ENCODE data around the gene ADAT3. TPM values are rescaled to one million over a fixed set of nuclear protein-coding genes. Genes with fewer than 3 reads are reported as not detected.

ADAT3 gene
- total RNA-seq, 2 experiments from 2014 or later = 10.6 to 13.3 TPM

DNA sequence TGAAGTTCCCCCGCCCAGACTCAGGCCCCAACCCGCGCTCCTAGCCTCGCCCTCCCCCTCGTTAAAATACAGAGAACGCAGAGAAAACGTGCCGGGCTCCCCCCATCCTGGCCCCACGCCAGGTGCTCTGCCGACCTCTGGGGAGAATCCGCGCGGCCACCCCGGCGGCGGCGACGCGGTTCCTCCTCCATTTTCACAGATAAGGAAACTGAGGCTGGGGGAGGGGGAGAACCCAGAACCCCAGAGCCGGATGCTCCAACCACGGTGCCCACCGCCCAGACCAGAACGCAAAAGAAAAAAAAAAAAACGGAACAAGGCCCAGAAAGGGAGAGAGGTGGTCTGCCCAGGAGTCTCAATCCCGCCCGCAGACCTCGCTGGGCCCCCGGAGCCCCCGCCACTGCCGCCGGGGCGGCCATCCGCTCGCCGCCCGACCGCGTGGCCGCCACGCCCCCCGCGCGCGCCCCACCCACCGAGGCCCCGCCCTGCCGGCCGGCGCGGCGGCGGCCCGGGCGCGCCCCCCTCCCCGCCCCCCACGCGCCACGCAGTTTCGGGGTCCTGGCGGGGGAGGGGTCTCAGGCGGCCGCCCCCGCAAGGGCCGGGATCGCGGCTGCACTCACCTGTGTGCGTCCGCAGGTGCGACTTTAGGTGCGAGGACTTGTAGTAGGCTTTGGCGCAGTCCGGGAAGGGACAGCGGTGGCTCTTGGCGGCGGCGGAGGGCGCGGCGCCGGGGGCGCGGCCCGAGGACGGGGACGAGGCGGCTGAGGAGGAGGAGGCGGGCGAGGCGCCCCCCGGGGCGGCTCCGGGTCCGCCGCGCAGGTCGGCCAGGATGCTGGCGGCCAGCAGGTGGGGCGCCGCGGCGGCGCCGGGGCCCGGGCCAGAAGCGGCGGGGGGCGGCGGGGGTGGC is 42.5 kb upstream of the ADAT3 start:
- H3K4me1 Mint-ChIP-seq = peaks cover 54% of the 10 kb centered on the region
- peak; percentile 46 for DNase-seq

DNA sequence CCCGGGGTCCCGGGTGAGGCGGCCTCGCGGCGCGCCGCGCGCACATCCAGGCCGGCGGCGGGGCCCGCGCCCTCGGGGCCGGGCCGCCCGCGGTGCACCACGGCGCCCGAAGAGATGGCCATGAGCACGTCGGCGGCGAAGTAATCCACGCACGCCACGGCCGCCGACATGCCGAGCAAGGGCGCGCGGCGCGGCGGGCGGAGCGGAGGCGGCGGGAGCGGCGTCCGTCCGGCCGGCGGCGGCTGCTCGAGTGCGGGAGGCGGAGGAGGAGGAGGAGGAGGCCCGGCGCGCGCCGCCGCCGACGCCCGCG is 41.9 kb upstream of the ADAT3 start, which contains the start of gene KLF16:
Gene KLF16, minus strand, starts transcription at position 252 of the 310 bp plus-strand sequence. Its CDS starts 82 bp downstream, at position 170.
- Mint-ChIP-seq H3K27ac (peak within 1 kb of the TSS; percentile 95), H3K4me1 (peaks cover 55% of the 10 kb centered on the region), H3K36me3 (ENCODE audit: low read depth) (peaks cover 5% of the 10 kb centered on the region), H3K9me3 (no peaks in the 10 kb centered on the region), H3K27me3 (no peaks in the 10 kb centered on the region), H3K4me3 (peak within 1 kb of the TSS; percentile 94)
- POLR2A ChIA-PET = no interaction called here
- CTCF ChIA-PET = no interaction called here
- no peak for DNase-seq

More for the DNA sequence above, 42.5 kb upstream of the ADAT3 start:
- CTCF ChIA-PET = no interaction called here
- peak overlapping the region; percentile 95 for H3K27ac Mint-ChIP-seq
- POLR2A ChIA-PET = no interaction called here
- H3K4me3 Mint-ChIP-seq = peak overlapping the region; percentile 94
- H3K27me3 Mint-ChIP-seq = no peaks in the 10 kb centered on the region
- H3K9me3 Mint-ChIP-seq = no peaks in the 10 kb centered on the region
- H3K36me3 Mint-ChIP-seq (ENCODE audit: low read depth) = no peaks in the 10 kb centered on the region

DNA sequence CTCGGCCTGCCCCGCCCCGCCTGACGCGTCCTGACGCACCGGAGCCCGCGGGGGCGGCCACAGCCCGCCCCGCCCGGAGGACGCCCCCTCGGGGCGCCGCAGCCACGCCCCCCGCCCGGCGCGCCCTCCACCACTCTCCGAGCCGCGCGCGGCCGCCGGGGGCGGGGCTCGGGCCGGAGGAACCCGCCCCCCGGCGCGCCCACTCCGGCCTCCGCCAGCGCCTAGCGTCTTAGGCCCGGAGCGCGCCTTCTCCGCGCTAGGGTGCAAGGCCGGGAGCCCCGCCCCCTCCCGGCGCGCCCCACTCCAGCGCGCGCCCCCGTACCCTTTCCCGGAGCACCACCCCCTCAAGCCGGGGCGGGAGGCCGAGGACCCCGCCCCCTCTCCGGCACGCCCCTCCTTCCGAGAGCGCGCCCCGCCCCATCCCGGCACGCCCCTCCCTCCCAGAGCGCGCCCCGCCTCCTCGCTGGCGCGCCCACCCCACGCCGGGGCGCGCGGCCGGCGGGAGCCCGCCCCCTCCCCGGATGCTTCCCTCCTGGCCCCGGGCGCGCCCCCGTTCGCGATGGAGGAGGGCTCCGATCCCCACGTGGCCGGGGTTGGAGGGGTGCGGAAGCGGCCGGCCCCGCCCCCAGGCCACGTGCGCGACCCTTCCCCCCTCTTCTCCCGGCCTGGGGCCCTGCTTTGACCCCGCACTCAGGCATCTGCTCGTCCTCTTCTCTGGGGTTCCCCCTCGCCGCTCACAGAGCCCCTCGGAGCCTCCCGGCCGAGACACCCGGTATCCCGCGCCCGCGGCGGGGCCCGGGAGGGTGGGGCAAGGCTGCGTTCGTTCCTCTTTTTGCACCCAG is 41.3 kb upstream of the ADAT3 start:
- peak overlapping the region; percentile 87 for H3K27ac Mint-ChIP-seq
- POLR2A ChIA-PET = interaction anchor here (0.5 kb wide), 1 partner anchor 657 kb away, joined by 3 read pairs; no protein-coding TSS in a partner anchor
- no peaks in the 10 kb centered on the region for H3K27me3 Mint-ChIP-seq
- H3K9me3 Mint-ChIP-seq = no peaks in the 10 kb centered on the region
- CTCF ChIA-PET = interaction anchor here (0.7 to 1.5 kb wide), 7 partner anchors 9 to 78 kb away, joined by 3 to 12 read pairs (median 5); no protein-coding TSS in a partner anchor
- DNase-seq = peak; percentile 94
- peak overlapping the region; percentile 77 for H3K4me3 Mint-ChIP-seq
- H3K36me3 Mint-ChIP-seq (ENCODE audit: low read depth) = peaks cover 7% of the 10 kb centered on the region
- H3K4me1 Mint-ChIP-seq = peaks cover 52% of the 10 kb centered on the region

DNA sequence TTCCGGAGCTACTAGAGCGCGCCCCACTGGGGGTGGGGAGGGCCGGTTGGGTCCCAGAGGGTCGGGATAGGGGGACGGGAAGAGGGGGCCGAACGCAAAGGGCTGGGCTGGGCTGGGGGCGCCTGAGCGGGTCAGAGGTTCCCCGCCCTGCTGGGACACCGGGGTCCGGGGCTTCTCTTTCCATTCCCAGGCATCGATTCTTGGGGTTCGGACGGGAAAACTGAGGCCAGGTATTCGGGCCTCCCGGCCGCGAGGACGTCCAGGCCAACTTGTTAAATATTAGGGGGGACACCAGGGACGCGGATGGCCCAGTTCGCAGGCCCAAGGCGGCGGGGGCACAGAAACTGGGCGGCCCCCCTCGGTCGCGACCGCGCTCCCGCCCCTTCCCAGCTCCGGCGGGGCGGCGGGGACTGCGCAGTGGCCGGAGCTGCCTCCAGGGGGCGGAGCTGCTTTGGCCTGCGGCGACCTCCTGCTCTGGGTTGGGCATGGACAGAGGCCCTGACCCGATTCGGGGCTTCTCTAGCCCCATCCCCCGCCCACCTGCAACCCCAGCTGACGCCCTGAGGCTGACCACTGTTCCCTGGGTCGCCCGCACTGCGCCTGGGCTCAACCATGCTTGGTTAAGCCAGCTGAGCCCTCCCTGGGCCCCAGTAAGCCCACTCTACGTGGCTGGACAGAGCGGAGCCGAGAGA is 40.6 kb upstream of the ADAT3 start:
- Mint-ChIP-seq H3K36me3 (ENCODE audit: low read depth) (peaks cover 10% of the 10 kb centered on the region), H3K4me1 (peaks cover 51% of the 10 kb centered on the region), H3K4me3 (peak overlapping the region; percentile 77), H3K9me3 (no peaks in the 10 kb centered on the region), H3K27ac (peak overlapping the region; percentile 87), H3K27me3 (no peaks in the 10 kb centered on the region)
- ChIA-PET CTCF (interaction anchor here (0.7 to 1.5 kb wide), 8 partner anchors 9 to 78 kb away, joined by 3 to 12 read pairs (median 4); no protein-coding TSS in a partner anchor), POLR2A (interaction anchor here (0.5 kb wide), 1 partner anchor 658 kb away, joined by 3 read pairs; no protein-coding TSS in a partner anchor)
- DNase-seq = peak; percentile 58

DNA sequence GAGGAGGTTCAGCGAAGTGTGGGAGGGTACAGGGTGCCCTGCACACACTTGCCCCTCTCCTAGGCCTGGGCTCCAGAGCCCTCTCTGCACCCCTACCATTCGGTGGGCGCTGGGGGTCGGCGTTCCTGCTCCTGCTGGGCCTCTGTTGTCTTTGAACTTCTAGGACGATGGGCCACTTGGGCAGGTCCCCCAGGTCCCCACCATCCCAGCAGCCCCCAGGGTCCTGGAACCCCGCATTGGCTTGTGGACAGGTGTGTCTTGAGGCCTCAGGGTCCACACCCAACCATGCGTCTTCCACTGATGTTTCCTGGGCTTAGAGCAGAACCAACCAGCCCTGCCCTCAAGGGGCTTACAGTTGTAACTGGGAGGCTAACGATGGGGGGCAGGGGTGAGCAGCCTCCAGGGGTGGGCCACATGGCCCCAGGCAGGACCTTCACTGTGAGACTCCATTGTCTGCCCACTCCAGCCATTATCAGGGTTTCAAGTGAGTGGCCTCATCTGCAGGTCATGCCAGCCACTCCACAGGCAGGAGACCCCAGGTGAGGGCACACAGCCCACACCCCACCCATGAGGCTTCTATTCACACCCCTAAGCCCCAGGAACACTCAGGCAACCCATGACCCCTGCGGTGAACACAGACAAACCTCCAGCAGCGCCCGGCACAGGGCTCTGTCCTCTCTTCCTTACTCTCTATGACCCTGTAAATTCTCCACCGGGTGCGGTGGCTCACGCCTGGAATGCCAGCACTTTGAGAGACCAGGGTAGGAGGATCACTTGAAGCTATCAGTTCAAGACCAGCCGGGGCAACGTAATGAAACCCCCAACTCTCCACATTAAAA is 39.8 kb upstream of the ADAT3 start:
- no peak for DNase-seq
- no peaks in the 10 kb centered on the region for H3K27me3 Mint-ChIP-seq
- peaks cover 11% of the 10 kb centered on the region for H3K36me3 Mint-ChIP-seq (ENCODE audit: low read depth)
- ChIA-PET CTCF (interaction anchor here (0.9 to 2.4 kb wide), 10 partner anchors 8 to 77 kb away, joined by 3 to 12 read pairs (median 4); no protein-coding TSS in a partner anchor), POLR2A (no interaction called here)
- peak overlapping the region; percentile 72 for H3K27ac Mint-ChIP-seq
- peaks cover 53% of the 10 kb centered on the region for H3K4me1 Mint-ChIP-seq
- peak overlapping the region; percentile 77 for H3K4me3 Mint-ChIP-seq
- no peaks in the 10 kb centered on the region for H3K9me3 Mint-ChIP-seq

GRCh38 chr19:1866693-1867348 is 38.4 kb upstream of the ADAT3 start:
- H3K27me3 Mint-ChIP-seq = no peaks in the 10 kb centered on the region
- no peak for DNase-seq
- no peaks in the 10 kb centered on the region for H3K9me3 Mint-ChIP-seq
- H3K27ac Mint-ChIP-seq = peak overlapping the region; percentile 19
- H3K4me3 Mint-ChIP-seq = no peak overlapping the region
- CTCF ChIA-PET = interaction anchor here (0.6 to 2.4 kb wide), 3 partner anchors 8 to 178 kb away, joined by 3 to 7 read pairs (median 3); no protein-coding TSS in a partner anchor
- H3K4me1 Mint-ChIP-seq = peaks cover 40% of the 10 kb centered on the region
- H3K36me3 Mint-ChIP-seq (ENCODE audit: low read depth) = peaks cover 16% of the 10 kb centered on the region
- POLR2A ChIA-PET = interaction anchor here (0.6 to 0.7 kb wide), 2 partner anchors 8 to 424 kb away, joined by 5 to 6 read pairs; no protein-coding TSS in a partner anchor

GRCh38 chr19:1867349-1867724 is 37.9 kb upstream of the ADAT3 start:
- ChIA-PET CTCF (interaction anchor here (2.4 kb wide), 1 partner anchor 9 kb away, joined by 7 read pairs; no protein-coding TSS in a partner anchor), POLR2A (no interaction called here)
- no peak overlapping the region for H3K4me3 Mint-ChIP-seq
- H3K27me3 Mint-ChIP-seq = no peaks in the 10 kb centered on the region
- peak overlapping the region; percentile 31 for H3K27ac Mint-ChIP-seq
- peaks cover 37% of the 10 kb centered on the region for H3K4me1 Mint-ChIP-seq
- no peaks in the 10 kb centered on the region for H3K9me3 Mint-ChIP-seq
- no peak for DNase-seq
- H3K36me3 Mint-ChIP-seq (ENCODE audit: low read depth) = peaks cover 16% of the 10 kb centered on the region

DNA sequence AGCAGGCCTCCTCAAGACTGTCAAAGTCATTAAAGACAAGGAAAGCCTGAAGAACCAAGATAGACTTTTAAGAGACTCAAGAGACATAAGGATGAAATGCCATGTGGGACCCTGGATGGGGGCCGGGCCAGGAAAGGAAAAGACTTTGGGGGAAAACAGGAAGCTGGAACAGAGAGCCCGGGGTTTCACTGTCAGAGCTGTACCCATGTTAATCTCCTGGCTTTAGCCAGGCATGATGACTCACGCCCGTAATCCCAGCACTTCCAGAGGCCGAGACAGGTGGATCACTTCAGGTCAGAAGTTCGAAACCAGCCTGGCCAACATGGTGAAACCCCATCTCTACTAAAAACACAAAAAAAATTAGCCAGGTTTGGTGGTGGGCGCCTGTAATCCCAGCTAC is 36.2 kb upstream of the ADAT3 start:
- ChIA-PET CTCF (interaction anchor here (0.7 to 1.2 kb wide), 2 partner anchors 20 to 26 kb away, joined by 3 read pairs; no protein-coding TSS in a partner anchor), POLR2A (no interaction called here)
- Mint-ChIP-seq H3K9me3 (no peaks in the 10 kb centered on the region), H3K27ac (no peak overlapping the region), H3K4me3 (no peak overlapping the region), H3K36me3 (ENCODE audit: low read depth) (peaks cover 18% of the 10 kb centered on the region), H3K4me1 (peaks cover 47% of the 10 kb centered on the region), H3K27me3 (no peaks in the 10 kb centered on the region)
- DNase-seq = no peak

GRCh38 chr19:1871140-1871597 is 34.0 kb upstream of the ADAT3 start:
- ChIA-PET POLR2A (no interaction called here), CTCF (no interaction called here)
- Mint-ChIP-seq H3K4me1 (peaks cover 51% of the 10 kb centered on the region), H3K27me3 (no peaks in the 10 kb centered on the region), H3K9me3 (no peaks in the 10 kb centered on the region), H3K36me3 (ENCODE audit: low read depth) (peaks cover 28% of the 10 kb centered on the region), H3K4me3 (no peak overlapping the region), H3K27ac (no peak overlapping the region)
- no peak for DNase-seq

DNA sequence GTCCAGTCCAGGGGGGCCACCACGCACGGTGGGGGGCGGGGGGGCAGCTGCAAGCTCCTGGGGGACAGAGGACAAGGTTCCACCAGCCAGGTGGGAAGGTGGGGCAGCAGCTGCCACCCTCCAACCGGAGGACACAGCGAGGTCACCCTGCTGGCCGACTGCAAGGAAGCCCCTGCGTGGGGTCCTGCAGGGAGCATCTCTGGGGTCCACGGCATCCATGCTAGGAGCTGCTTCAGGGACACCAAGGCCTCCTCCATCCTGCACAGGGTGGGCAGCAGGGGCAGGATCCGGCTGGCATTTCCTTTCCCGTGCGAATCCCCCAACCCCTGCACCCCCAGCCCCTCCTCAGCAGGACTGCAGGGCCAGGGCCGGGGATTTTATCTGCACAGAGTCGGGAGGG is 33.6 kb upstream of the ADAT3 start:
- Mint-ChIP-seq H3K4me1 (peaks cover 56% of the 10 kb centered on the region), H3K36me3 (ENCODE audit: low read depth) (peaks cover 29% of the 10 kb centered on the region), H3K9me3 (no peaks in the 10 kb centered on the region), H3K4me3 (no peak overlapping the region), H3K27ac (no peak overlapping the region), H3K27me3 (no peaks in the 10 kb centered on the region)
- CTCF ChIA-PET = no interaction called here
- POLR2A ChIA-PET = no interaction called here
- DNase-seq = no peak

DNA sequence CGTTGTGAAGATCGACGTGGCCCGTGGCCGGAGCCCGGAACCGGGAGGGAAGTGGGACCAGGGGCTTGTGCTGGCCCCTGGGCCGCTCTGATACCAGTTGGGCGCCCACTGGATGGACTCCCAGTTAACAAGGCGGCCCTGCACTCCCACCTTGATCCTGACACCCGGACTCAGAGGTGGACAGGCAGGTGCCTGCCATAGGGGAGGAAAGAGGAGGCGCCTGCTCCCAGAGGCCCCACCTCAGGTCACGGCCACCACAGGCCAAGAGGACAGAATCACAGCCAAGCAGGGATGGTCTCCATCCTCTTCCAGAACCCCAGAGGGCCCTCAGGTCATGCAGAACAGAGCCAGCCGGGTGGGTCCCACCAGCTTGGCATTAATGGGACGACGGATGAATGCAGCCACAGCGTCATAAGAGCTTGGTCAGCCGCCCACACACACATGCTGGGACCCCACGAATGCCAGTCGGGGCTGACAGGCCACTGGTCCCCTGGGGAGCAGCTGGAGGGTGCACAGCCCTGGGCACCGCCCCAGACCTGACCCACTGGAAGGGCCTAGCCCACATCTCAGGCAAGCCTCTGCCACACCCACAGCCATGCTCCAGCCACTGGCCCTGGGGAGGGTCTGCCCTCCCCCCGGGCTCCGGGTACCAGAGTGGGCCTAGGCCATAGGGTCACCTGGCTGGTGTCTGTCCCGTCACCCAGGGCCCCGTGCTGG is 32.2 kb upstream of the ADAT3 start:
- POLR2A ChIA-PET = no interaction called here
- no peaks in the 10 kb centered on the region for H3K27me3 Mint-ChIP-seq

More for the DNA sequence above, 32.2 kb upstream of the ADAT3 start:
- Mint-ChIP-seq H3K4me1 (peaks cover 45% of the 10 kb centered on the region), H3K27ac (no peak overlapping the region), H3K4me3 (peak overlapping the region; percentile 25), H3K9me3 (no peaks in the 10 kb centered on the region), H3K36me3 (ENCODE audit: low read depth) (peaks cover 27% of the 10 kb centered on the region)
- DNase-seq = no peak
- CTCF ChIA-PET = interaction anchor here (1.3 kb wide), 1 partner anchor 8 kb away, joined by 4 read pairs; no protein-coding TSS in a partner anchor
